K562 (cell line): ENCODE data around the gene GMDS. TPM values are rescaled to one million over a fixed set of nuclear protein-coding genes. Genes with fewer than 3 reads are reported as not detected.

Source experiments
- ATAC-seq: fragments of 200-7000 bp; cut with Tn5 transposase; 3 replicates; pipeline ENCODE4 v1.9.1; 2020; ENCODE audit warnings: moderate library complexity
- BruUV-seq: library from RNA; stranded (reverse); fragments of 400-500 nt; replicated peaks from 2 replicates; lab custom pipeline; 2021; lab: Mats Ljungman, UMichigan
- CTCF ChIA-PET: fragments of 300-600 bp; formaldehyde crosslinking; extraction: SDS; loops from one replicate; lab custom pipeline; 2021; ENCODE audit warnings: low intra/inter-chr PET ratio; lab: Yijun Ruan, JAX
- POLR2A ChIA-PET: fragments of 300-600, 350-650 bp; sonication (Branson Sonifier 250); formaldehyde crosslinking; extraction: SDS; loops from one replicate; lab custom pipeline; 2021; ENCODE audit warnings: antibody characterized with exemption, inconsistent platforms; lab: Yijun Ruan, JAX
- DNase-seq, 4 experiments: peaks; one replicate each; pipeline versions ENCODE4 v3.0.0 to v3.0.0-alpha.2; 2011 to 2018; ENCODE audit warnings: low spot score in 3 of 4, mixed read lengths in 3 of 4; ENCODE audit errors: extremely low read depth in 1 of 4
- FAIRE-seq: peaks from 2 replicates; lab custom pipeline; 2011; peaks lifted over from hg19 to GRCh38; lab: Jason Lieb, UNC
- H2AFZ ChIP-seq: 2 replicates; pipeline ENCODE4 v1.6.0; 2011; ENCODE audit warnings: low read depth, low read length, control low read depth, inconsistent platforms
- H3K27ac ChIP-seq: fragments of 200-600 bp; 3 replicates; pipeline ENCODE4 v1.8.0; 2011; ENCODE audit warnings: low read depth, mild to moderate bottlenecking, control low read depth, inconsistent platforms, low read length, moderate library complexity, mixed read lengths; ENCODE audit errors: extremely low read depth
- H3K27me3 ChIP-seq, 2 experiments: fragments of 300-600 bp in 1 of 2; 2 replicates in 1 of 2; 3 replicates in 1 of 2; pipeline versions ENCODE4 v1.6.0 to v1.8.0; 2011; ENCODE audit warnings: inconsistent platforms in 2 of 2, low read length in 2 of 2, mild to moderate bottlenecking in 1 of 2, mixed read lengths in 1 of 2, moderate library complexity in 1 of 2; ENCODE audit not compliant: control insufficient read depth in 2 of 2, insufficient read depth in 2 of 2
- H3K36me3 ChIP-seq: fragments of 300-600 bp; 3 replicates; pipeline ENCODE4 v1.8.0; 2011; ENCODE audit warnings: mild to moderate bottlenecking, low read length, inconsistent platforms; ENCODE audit not compliant: control insufficient read depth, insufficient read depth
- H3K4me1 ChIP-seq, 2 experiments: fragments of 200-600 bp in 1 of 2; replicated peaks in 1 of 2; 2 replicates in 1 of 2; 3 replicates in 1 of 2; pipeline versions ENCODE4 v1.5.1 to v1.8.0; 2011; ENCODE audit warnings: inconsistent platforms in 2 of 2, low read length in 2 of 2, mild to moderate bottlenecking in 1 of 2, mixed read lengths in 1 of 2, moderate library complexity in 1 of 2; ENCODE audit not compliant: control insufficient read depth in 2 of 2, insufficient read depth in 2 of 2
- H3K4me2 ChIP-seq: 2 replicates; pipeline ENCODE4 v1.6.1; 2011; ENCODE audit warnings: low read length, control low read depth, inconsistent platforms, mixed read lengths; ENCODE audit not compliant: insufficient read depth
- H3K4me3 ChIP-seq: fragments of 200-600 bp; sonication (generic), shearing (Covaris generic); 2 replicates; pipeline ENCODE4 v1.5.1; 2016; ENCODE audit warnings: control low read depth, inconsistent platforms
- H3K79me2 ChIP-seq: fragments of 200-600 bp; 3 replicates; pipeline ENCODE4 v1.8.0; 2011; ENCODE audit warnings: low read length, inconsistent platforms; ENCODE audit not compliant: control insufficient read depth, insufficient read depth
- H3K9ac ChIP-seq, 2 experiments: 2 replicates each; pipeline versions ENCODE4 v1.6.0 to v1.6.1; 2011; ENCODE audit warnings: low read depth in 2 of 2, low read length in 2 of 2, control low read depth in 1 of 2, inconsistent platforms in 1 of 2, mild to moderate bottlenecking in 1 of 2, mixed read lengths in 1 of 2; ENCODE audit not compliant: insufficient read depth in 1 of 2
- H3K9me1 ChIP-seq: one replicate; pipeline ENCODE4 v1.6.0; 2011; ENCODE audit warnings: inconsistent platforms, mild to moderate bottlenecking, low read length, moderate library complexity; ENCODE audit not compliant: control insufficient read depth, insufficient read depth
- H3K9me3 ChIP-seq: replicated peaks from 2 replicates; pipeline ENCODE4 v1.5.1; 2011; ENCODE audit warnings: low read depth, low read length, inconsistent platforms; ENCODE audit not compliant: control insufficient read depth, insufficient read depth
- H4K20me1 ChIP-seq: replicated peaks from 2 replicates; pipeline ENCODE4 v1.6.1; 2011; ENCODE audit warnings: low read length, inconsistent platforms, mixed read lengths; ENCODE audit not compliant: control insufficient read depth, insufficient read depth
- BRF2 ChIP-seq: IDR thresholded peaks from 3 replicates; pipeline ENCODE4 v1.6.1; 2011; ENCODE audit warnings: borderline replicate concordance, mild to moderate bottlenecking; ENCODE audit not compliant: insufficient read length, insufficient read depth
- CBFA2T2 ChIP-seq: fragments of 450-650 bp; conservative IDR thresholded peaks from 2 replicates; pipeline ENCODE4 v1.6.1; 2017; ENCODE audit warnings: mild to moderate bottlenecking
- CEBPB ChIP-seq: fragments of 450-650 bp; IDR thresholded peaks from 2 replicates; pipeline ENCODE4 v1.6.1; 2016; ENCODE audit warnings: missing genetic modification characterization, missing compliant biosample characterization
- KDM1A ChIP-seq, 2 experiments: fragments of 450-650 bp; IDR thresholded peaks; 2 replicates each; pipeline ENCODE4 v1.6.1; 2016; ENCODE audit warnings: mild to moderate bottlenecking in 2 of 2
- SMC3 ChIP-seq: conservative IDR thresholded peaks from 2 replicates; pipeline ENCODE4 v1.6.1; 2011; ENCODE audit warnings: low read depth, low read length, improper control_type of control experiment; ENCODE audit not compliant: insufficient read depth
- TCF7L2 ChIP-seq: fragments of 150-350 bp; IDR thresholded peaks from 2 replicates; pipeline ENCODE4 v1.6.1; 2016; ENCODE audit warnings: low read depth, mild to moderate bottlenecking, low read length, moderate library complexity
- U2AF1 ChIP-seq: fragments of 200-400 bp; formaldehyde crosslinking; optimal IDR thresholded peaks from 2 replicates; pipeline ENCODE3; 2017; ENCODE audit warnings: mild to moderate bottlenecking, low read depth, low read length, moderate library complexity
- ZBED1 ChIP-seq: IDR thresholded peaks from 2 replicates; pipeline ENCODE4 v1.6.1; 2014
- ZBTB49 ChIP-seq: sonication (generic); formaldehyde crosslinking; IDR thresholded peaks from 2 replicates; pipeline ENCODE4 v1.8.0; 2022; ENCODE audit warnings: missing genetic modification reagents, mild to moderate bottlenecking, borderline replicate concordance
- ZFP36 ChIP-seq: fragments of 150-350 bp; IDR thresholded peaks from 2 replicates; pipeline ENCODE4 v1.6.1; 2018; ENCODE audit warnings: low read length, low read depth; ENCODE audit not compliant: partially characterized antibody
- ZNF140 ChIP-seq: fragments of 250-450 bp; sonication (Bioruptor Pico); IDR thresholded peaks from 2 replicates; pipeline ENCODE4 v1.8.0; 2021; ENCODE audit warnings: moderate library complexity, mild to moderate bottlenecking, inconsistent platforms
- ZNF165 ChIP-seq: fragments of 250-450 bp; sonication (Bioruptor Pico); IDR thresholded peaks from 2 replicates; pipeline ENCODE4 v1.4.0; 2020; ENCODE audit warnings: borderline replicate concordance
- ZNF253 ChIP-seq: fragments of 250-450 bp; sonication (Bioruptor Pico); conservative IDR thresholded peaks from 2 replicates; pipeline ENCODE4 v1.6.1; 2021; ENCODE audit warnings: mild to moderate bottlenecking
- ZNF274 ChIP-seq: IDR thresholded peaks from 2 replicates; pipeline ENCODE4 v1.6.1; 2011; ENCODE audit warnings: low read depth, mild to moderate bottlenecking, low read length, moderate library complexity, borderline replicate concordance
- ZNF3 ChIP-seq: fragments of 250-450 bp; sonication (Bioruptor Pico); IDR thresholded peaks from 2 replicates; pipeline ENCODE4 v1.5.0; 2021; ENCODE audit warnings: mild to moderate bottlenecking, moderate library complexity
- ZSCAN32 ChIP-seq: fragments of 450-650 bp; formaldehyde crosslinking; IDR thresholded peaks from 2 replicates; pipeline ENCODE4 v1.4.0; 2020; ENCODE audit warnings: mild to moderate bottlenecking, moderate library complexity
- WGBS: fragments of 100-300 bp; shearing (Covaris generic); methylation state at CpG from one replicate; pipeline ENCODE4 v1.1.6; 2016; ENCODE audit warnings: low coverage, mixed read lengths; ENCODE audit not compliant: insufficient coverage; ENCODE audit errors: missing lambda C conversion rate; 5-methylcytosine and 5-hydroxymethylcytosine counted together
- in situ Hi-C: fragments of 300-500 bp; cut with MboI; formaldehyde crosslinking; loops from 4 replicates; pipeline ENCODE4 v1.15.0; 2018; ENCODE audit warnings: inconsistent platforms, mixed read lengths
- intact Hi-C: fragments of 100-400 bp; cut with micrococcal nuclease; formaldehyde crosslinking; loops from 2 replicates; pipeline ENCODE4 v1.14.2; 2022
- polyA plus RNA-seq, 8 experiments: library from polyadenylated mRNA; depleted of rRNA in 4 of 8; stranded (reverse) in 5 of 8; unstranded in 3 of 8; fragments of >200 nt; fragmentation: Nextera tagmentation in 2 of 8; fragmentation: Illumina TruSeq in 1 of 8; extraction: Ambion mirVana in 2 of 8; extraction: Trizol in 1 of 8; gene quantifications; 2 replicates each; pipeline versions ENCODE4 v1.2.1 to v1.2.3, GENCODE V29; 2011 to 2014; ENCODE audit warnings: inconsistent platforms in 1 of 8, missing spikeins in 1 of 8
- total RNA-seq, 7 experiments: library from RNA; depleted of rRNA in 6 of 7; stranded (reverse); fragments of >200 nt in 6 of 7; fragmentation: Illumina TruSeq in 2 of 7; extraction: Trizol in 2 of 7; gene quantifications; 2 replicates each; pipeline versions ENCODE4 v1.2.1 to v1.2.3, GENCODE V29; 2011 to 2021; ENCODE audit warnings: low replicate concordance in 1 of 7
- TF ChIP-seq, protein P1 (sequence below), 3 experiments: IDR thresholded peaks in 2 of 3; conservative IDR thresholded peaks in 1 of 3; 2 replicates each; pipeline ENCODE4 v1.5.1; 2011 to 2012; ENCODE audit warnings: low read length in 3 of 3, mild to moderate bottlenecking in 3 of 3, control low read depth in 2 of 3, improper control_type of control experiment in 1 of 3, inconsistent platforms in 1 of 3, low read depth in 1 of 3, mixed read lengths in 1 of 3, moderate library complexity in 1 of 3; ENCODE audit not compliant: insufficient read depth in 2 of 3

The GMDS gene
- total and polyA plus RNA-seq, 9 of the 15 experiments (the other 6 are each of a cell fraction or from before 2014, with no cell fraction given): 0.48 to 31.8 (median 13.4) TPM

DNA sequence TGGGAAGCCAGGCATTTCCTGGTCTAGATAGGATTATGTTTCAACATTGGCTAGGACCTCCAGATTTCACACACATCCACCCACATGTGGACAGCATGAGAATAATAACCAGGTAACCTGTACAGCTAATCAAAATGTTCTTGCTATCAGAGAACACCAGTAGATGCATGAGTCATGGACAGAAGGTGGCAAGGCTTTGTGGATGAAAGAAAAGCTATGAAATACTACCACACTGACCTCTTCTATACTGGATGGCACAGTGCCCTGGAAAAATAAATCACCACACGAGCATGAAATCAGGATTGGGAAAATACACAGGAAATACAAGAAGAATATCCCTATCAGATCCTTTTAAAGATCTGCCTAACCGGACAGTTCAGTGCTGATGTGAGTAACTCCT is 113.0 kb downstream of the GMDS start:
- H3K4me3 ChIP-seq: no peak overlapping the region

More for the DNA sequence above, 113.0 kb downstream of the GMDS start:
- intact Hi-C loops: no loop called here
- H4K20me1 ChIP-seq: peaks cover 18% of the 10 kb centered on the region; the same call in 1 of the 2 replicates
- H3K9me1 ChIP-seq: no peaks in the 10 kb centered on the region
- TF ChIP-seq ZFP36 (no peak), ZNF253 (CRISPR knock-in tag) (no peak), KDM1A (IDR thresholded peaks at IDR 0.05) (no peak), TCF7L2 (no peak), SMC3 (no peak), ZBED1 (no peak), U2AF1 (no peak), ZSCAN32 (CRISPR knock-in tag) (no peak), ZBTB49 (no peak), ZNF3 (no peak), ZNF165 (CRISPR knock-in tag) (no peak), ZNF274 (no peak), BRF2 (no peak), CEBPB (tag) (no peak), CBFA2T2 (no peak), ZNF140 (CRISPR knock-in tag) (no peak)
- TF ChIP-seq, protein P1, sequence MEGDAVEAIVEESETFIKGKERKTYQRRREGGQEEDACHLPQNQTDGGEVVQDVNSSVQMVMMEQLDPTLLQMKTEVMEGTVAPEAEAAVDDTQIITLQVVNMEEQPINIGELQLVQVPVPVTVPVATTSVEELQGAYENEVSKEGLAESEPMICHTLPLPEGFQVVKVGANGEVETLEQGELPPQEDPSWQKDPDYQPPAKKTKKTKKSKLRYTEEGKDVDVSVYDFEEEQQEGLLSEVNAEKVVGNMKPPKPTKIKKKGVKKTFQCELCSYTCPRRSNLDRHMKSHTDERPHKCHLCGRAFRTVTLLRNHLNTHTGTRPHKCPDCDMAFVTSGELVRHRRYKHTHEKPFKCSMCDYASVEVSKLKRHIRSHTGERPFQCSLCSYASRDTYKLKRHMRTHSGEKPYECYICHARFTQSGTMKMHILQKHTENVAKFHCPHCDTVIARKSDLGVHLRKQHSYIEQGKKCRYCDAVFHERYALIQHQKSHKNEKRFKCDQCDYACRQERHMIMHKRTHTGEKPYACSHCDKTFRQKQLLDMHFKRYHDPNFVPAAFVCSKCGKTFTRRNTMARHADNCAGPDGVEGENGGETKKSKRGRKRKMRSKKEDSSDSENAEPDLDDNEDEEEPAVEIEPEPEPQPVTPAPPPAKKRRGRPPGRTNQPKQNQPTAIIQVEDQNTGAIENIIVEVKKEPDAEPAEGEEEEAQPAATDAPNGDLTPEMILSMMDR (IDR thresholded peaks at IDR 0.05 in 2 of 3, conservative IDR thresholded peaks at IDR 0.05 in 1 of 3; ENCODE audit: insufficient read depth in 2 of 3, low read depth in 1 of 3, low read length in 3 of 3): no peak
- TF ChIP-seq, all 486 proteins: peak for 0
- no peak overlapping the region for H3K9ac ChIP-seq
- no peak for ATAC-seq
- H3K4me1 ChIP-seq: peaks cover 0 to 2% of the 10 kb centered on the region in 2 experiments; a peak in 1 of 5 replicates
- POLR2A ChIA-PET: interaction anchor here (0.6 kb wide), 1 partner anchor 9 kb away, joined by 3 read pairs; no protein-coding TSS in a partner anchor
- no peak overlapping the region for H2AFZ ChIP-seq
- DNase-seq: no peak
- BruUV-seq: no TSS peak
- in situ Hi-C loops: no loop called here
- no peak for FAIRE-seq
- H3K9me3 ChIP-seq: no peaks in the 10 kb centered on the region
- H3K36me3 ChIP-seq: no peaks in the 10 kb centered on the region
- H3K79me2 ChIP-seq: no peaks in the 10 kb centered on the region
- CTCF ChIA-PET: no interaction called here
- no peak overlapping the region for H3K27ac ChIP-seq
- H3K27me3 ChIP-seq: peaks cover 7 to 9% of the 10 kb centered on the region in 2 experiments; a peak in 4 of 5 replicates
- H3K4me2 ChIP-seq: no peak overlapping the region
- 2% methylated on average over 2 of the region's 2 CpGs for WGBS
